NOMO-1 treated with DMSO at 0.1 percent for 48 hours (cell line): ENCODE results near the gene PLS1.

Experiments
- DNase-seq: peaks from one replicate; lab custom pipeline; 2025; ENCODE audit not compliant: unreplicated experiment; lab: John Stamatoyannopoulos, UW

Gene PLS1

GRCh38 chr3:142754494-142754893, 158.3 kb downstream of the PLS1 start:
- no peak for DNase-seq
